Mesenchymal stem cell (in vitro differentiated cells and primary cell): ENCODE results near the gene SPECC1L.

ENCODE experiments used
- DNase-seq: peaks from one replicate; pipeline ENCODE4 v3.0.0-alpha.2; 2013
- H2AFZ ChIP-seq: one replicate; pipeline ENCODE4 v1.6.1; 2013; ENCODE audit warnings: low read depth, mild to moderate bottlenecking, control low read depth, inconsistent platforms, low read length, moderate library complexity
- H2AK5ac ChIP-seq: 2 replicates; pipeline ENCODE4 v1.6.1; 2013; ENCODE audit warnings: low read length, moderate library complexity, mild to moderate bottlenecking, inconsistent platforms; ENCODE audit not compliant: severe bottlenecking
- H2BK120ac ChIP-seq: one replicate; pipeline ENCODE4 v1.6.1; 2013; ENCODE audit warnings: low read depth, mild to moderate bottlenecking, inconsistent platforms, low read length, moderate library complexity
- H2BK12ac ChIP-seq, 2 experiments: one replicate each; pipeline ENCODE4 v1.6.1; 2013; ENCODE audit warnings: inconsistent platforms in 2 of 2, low read length in 2 of 2, mild to moderate bottlenecking in 2 of 2, moderate library complexity in 2 of 2, control low read depth in 1 of 2
- H2BK15ac ChIP-seq: one replicate; pipeline ENCODE4 v1.6.1; 2013; ENCODE audit warnings: mild to moderate bottlenecking, low read depth, inconsistent platforms; ENCODE audit not compliant: poor library complexity, severe bottlenecking
- H2BK5ac ChIP-seq: 2 replicates; pipeline ENCODE4 v1.6.1; 2013; ENCODE audit warnings: low read depth, mild to moderate bottlenecking, low read length, control low read depth, inconsistent platforms; ENCODE audit not compliant: poor library complexity, severe bottlenecking
- H3K14ac ChIP-seq, 2 experiments: one replicate each; pipeline ENCODE4 v1.6.1; 2013; ENCODE audit warnings: inconsistent platforms in 2 of 2, low read length in 2 of 2, control low read depth in 1 of 2, mild to moderate bottlenecking in 1 of 2, moderate library complexity in 1 of 2
- H3K18ac ChIP-seq, 2 experiments: one replicate each; pipeline ENCODE4 v1.6.1; 2013; ENCODE audit warnings: inconsistent platforms in 2 of 2, low read length in 2 of 2, control low read depth in 1 of 2, low read depth in 1 of 2, mild to moderate bottlenecking in 1 of 2
- H3K23ac ChIP-seq, 2 experiments: one replicate each; pipeline ENCODE4 v1.6.1; 2013; ENCODE audit warnings: inconsistent platforms in 2 of 2, low read length in 2 of 2, mild to moderate bottlenecking in 2 of 2, moderate library complexity in 2 of 2, control low read depth in 1 of 2
- H3K27ac ChIP-seq: 2 replicates; pipeline ENCODE4 v1.5.1; 2013; ENCODE audit warnings: mild to moderate bottlenecking, moderate library complexity, low read length, control low read depth, inconsistent platforms; ENCODE audit not compliant: poor library complexity, severe bottlenecking
- H3K27me3 ChIP-seq, 2 experiments: 2 replicates each; pipeline versions ENCODE4 v1.6.1 to v1.7.0; 2013; ENCODE audit warnings: low read length in 2 of 2, mild to moderate bottlenecking in 2 of 2, moderate library complexity in 2 of 2, control low read depth in 1 of 2, inconsistent platforms in 1 of 2; ENCODE audit not compliant: control insufficient read depth in 1 of 2, insufficient read depth in 1 of 2
- H3K36me3 ChIP-seq, 2 experiments: 2 replicates each; pipeline versions ENCODE4 v1.6.1 to v1.7.0; 2013; ENCODE audit warnings: low read length in 2 of 2, control low read depth in 1 of 2, inconsistent platforms in 1 of 2, low read depth in 1 of 2, mild to moderate bottlenecking in 1 of 2; ENCODE audit not compliant: insufficient read depth in 2 of 2, control insufficient read depth in 1 of 2
- H3K4ac ChIP-seq, 2 experiments: one replicate each; pipeline ENCODE4 v1.6.1; 2013; ENCODE audit warnings: inconsistent platforms in 2 of 2, low read length in 2 of 2, mild to moderate bottlenecking in 2 of 2, moderate library complexity in 2 of 2, control low read depth in 1 of 2, low read depth in 1 of 2
- H3K4me1 ChIP-seq: 2 replicates; pipeline ENCODE4 v1.6.1; 2013; ENCODE audit warnings: low read depth, low read length, control low read depth; ENCODE audit not compliant: control insufficient read depth, insufficient read depth
- H3K4me2 ChIP-seq: 2 replicates; pipeline ENCODE4 v1.6.1; 2013; ENCODE audit warnings: low read length, mild to moderate bottlenecking, inconsistent platforms; ENCODE audit not compliant: poor library complexity, severe bottlenecking
- H3K4me3 ChIP-seq, 2 experiments: 2 replicates each; pipeline versions ENCODE4 v1.5.1 to v1.7.0; 2013; ENCODE audit warnings: low read length in 2 of 2, mild to moderate bottlenecking in 2 of 2, control low read depth in 1 of 2, low read depth in 1 of 2; ENCODE audit not compliant: insufficient read depth in 1 of 2
- H3K79me1 ChIP-seq: replicated peaks from 2 replicates; pipeline ENCODE4 v1.6.1; 2013; ENCODE audit warnings: mild to moderate bottlenecking, control low read depth, low read length, inconsistent platforms; ENCODE audit not compliant: poor library complexity, severe bottlenecking
- H3K9ac ChIP-seq: 2 replicates; pipeline ENCODE4 v1.7.0; 2013; ENCODE audit warnings: mild to moderate bottlenecking, low read length, moderate library complexity
- H3K9me3 ChIP-seq: 2 replicates; pipeline ENCODE4 v1.7.0; 2013; ENCODE audit warnings: mild to moderate bottlenecking, low read length; ENCODE audit not compliant: control insufficient read depth
- H4K8ac ChIP-seq: one replicate; pipeline ENCODE4 v1.6.1; 2013; ENCODE audit warnings: inconsistent platforms, mild to moderate bottlenecking, low read length, moderate library complexity
- H4K91ac ChIP-seq: one replicate; pipeline ENCODE4 v1.6.1; 2013; ENCODE audit warnings: mild to moderate bottlenecking, low read length, inconsistent platforms
- WGBS: methylation state at CpG from one replicate; pipeline ENCODE4 v1.1.7; 2013; ENCODE audit warnings: mixed read lengths; 5-methylcytosine and 5-hydroxymethylcytosine counted together

SPECC1L gene

DNA sequence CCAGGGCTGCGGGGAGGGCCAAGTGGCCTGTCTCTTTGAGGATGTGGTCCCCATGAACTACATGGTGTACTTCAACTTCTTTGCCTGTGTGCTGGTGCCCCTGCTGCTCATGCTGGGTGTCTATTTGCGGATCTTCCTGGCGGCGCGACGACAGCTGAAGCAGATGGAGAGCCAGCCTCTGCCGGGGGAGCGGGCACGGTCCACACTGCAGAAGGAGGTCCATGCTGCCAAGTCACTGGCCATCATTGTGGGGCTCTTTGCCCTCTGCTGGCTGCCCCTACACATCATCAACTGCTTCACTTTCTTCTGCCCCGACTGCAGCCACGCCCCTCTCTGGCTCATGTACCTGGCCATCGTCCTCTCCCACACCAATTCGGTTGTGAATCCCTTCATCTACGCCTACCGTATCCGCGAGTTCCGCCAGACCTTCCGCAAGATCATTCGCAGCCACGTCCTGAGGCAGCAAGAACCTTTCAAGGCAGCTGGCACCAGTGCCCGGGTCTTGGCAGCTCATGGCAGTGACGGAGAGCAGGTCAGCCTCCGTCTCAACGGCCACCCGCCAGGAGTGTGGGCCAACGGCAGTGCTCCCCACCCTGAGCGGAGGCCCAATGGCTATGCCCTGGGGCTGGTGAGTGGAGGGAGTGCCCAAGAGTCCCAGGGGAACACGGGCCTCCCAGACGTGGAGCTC is 170.2 kb downstream of the SPECC1L start:
- no peak overlapping the region for H3K4ac ChIP-seq
- no peak overlapping the region for H2BK120ac ChIP-seq
- H4K91ac ChIP-seq: peak overlapping the region; percentile 3
- H3K9me3 ChIP-seq: no peaks in the 10 kb centered on the region
- H3K23ac ChIP-seq: no peak overlapping the region
- H3K4me3 ChIP-seq: no peak overlapping the region
- peaks cover 0 to 3% of the 10 kb centered on the region in 2 experiments for H3K36me3 ChIP-seq
- H3K14ac ChIP-seq: no peak overlapping the region
- no peak overlapping the region for H3K27ac ChIP-seq
- H3K79me1 ChIP-seq: no peaks in the 10 kb centered on the region
- H2BK5ac ChIP-seq: no peak overlapping the region
- no peak overlapping the region for H2BK12ac ChIP-seq
- H3K18ac ChIP-seq: no peak overlapping the region
- peaks cover 12% of the 10 kb centered on the region for H3K4me1 ChIP-seq
- H2AK5ac ChIP-seq: no peak overlapping the region
- no peaks in the 10 kb centered on the region for H3K27me3 ChIP-seq
- no peak overlapping the region for H4K8ac ChIP-seq
- WGBS: 96% methylated on average over 30 of the region's 30 CpGs
- no peak overlapping the region for H2AFZ ChIP-seq
- no peak overlapping the region for H3K4me2 ChIP-seq
- H3K9ac ChIP-seq: no peak overlapping the region
- no peak overlapping the region for H2BK15ac ChIP-seq
- DNase-seq: no peak

DNA sequence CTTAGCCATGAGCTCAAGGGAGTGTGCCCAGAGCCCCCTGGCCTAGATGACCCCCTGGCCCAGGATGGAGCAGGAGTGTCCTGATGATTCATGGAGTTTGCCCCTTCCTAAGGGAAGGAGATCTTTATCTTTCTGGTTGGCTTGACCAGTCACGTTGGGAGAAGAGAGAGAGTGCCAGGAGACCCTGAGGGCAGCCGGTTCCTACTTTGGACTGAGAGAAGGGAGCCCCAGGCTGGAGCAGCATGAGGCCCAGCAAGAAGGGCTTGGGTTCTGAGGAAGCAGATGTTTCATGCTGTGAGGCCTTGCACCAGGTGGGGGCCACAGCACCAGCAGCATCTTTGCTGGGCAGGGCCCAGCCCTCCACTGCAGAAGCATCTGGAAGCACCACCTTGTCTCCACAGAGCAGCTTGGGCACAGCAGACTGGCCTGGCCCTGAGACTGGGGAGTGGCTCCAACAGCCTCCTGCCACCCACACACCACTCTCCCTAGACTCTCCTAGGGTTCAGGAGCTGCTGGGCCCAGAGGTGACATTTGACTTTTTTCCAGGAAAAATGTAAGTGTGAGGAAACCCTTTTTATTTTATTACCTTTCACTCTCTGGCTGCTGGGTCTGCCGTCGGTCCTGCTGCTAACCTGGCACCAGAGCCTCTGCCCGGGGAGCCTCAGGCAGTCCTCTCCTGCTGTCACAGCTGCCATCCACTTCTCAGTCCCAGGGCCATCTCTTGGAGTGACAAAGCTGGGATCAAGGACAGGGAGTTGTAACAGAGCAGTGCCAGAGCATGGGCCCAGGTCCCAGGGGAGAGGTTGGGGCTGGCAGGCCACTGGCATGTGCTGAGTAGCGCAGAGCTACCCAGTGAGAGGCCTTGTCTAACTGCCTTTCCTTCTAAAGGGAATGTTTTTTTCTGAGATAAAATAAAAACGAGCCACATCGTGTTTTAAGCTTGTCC is 171.0 kb downstream of the SPECC1L start:
- H3K27ac ChIP-seq: no peak overlapping the region
- H3K4ac ChIP-seq: no peak overlapping the region
- H3K4me1 ChIP-seq: peaks cover 12% of the 10 kb centered on the region
- DNase-seq: no peak
- H2BK5ac ChIP-seq: no peak overlapping the region
- no peak overlapping the region for H3K18ac ChIP-seq
- H3K23ac ChIP-seq: no peak overlapping the region
- H2BK120ac ChIP-seq: no peak overlapping the region
- WGBS: 89% methylated on average over 8 of the region's 8 CpGs
- no peak overlapping the region for H4K8ac ChIP-seq
- no peak overlapping the region for H3K4me2 ChIP-seq
- no peak overlapping the region for H3K14ac ChIP-seq
- H3K4me3 ChIP-seq: no peak overlapping the region
- H2BK15ac ChIP-seq: no peak overlapping the region
- H4K91ac ChIP-seq: no peak overlapping the region
- no peaks in the 10 kb centered on the region for H3K9me3 ChIP-seq
- H2BK12ac ChIP-seq: no peak overlapping the region
- no peaks in the 10 kb centered on the region for H3K79me1 ChIP-seq
- H3K27me3 ChIP-seq: no peaks in the 10 kb centered on the region
- H3K36me3 ChIP-seq: peaks cover 0 to 1% of the 10 kb centered on the region in 2 experiments
- H3K9ac ChIP-seq: no peak overlapping the region
- no peak overlapping the region for H2AFZ ChIP-seq
- no peak overlapping the region for H2AK5ac ChIP-seq

GRCh38 chr22:24442352-24442744 is 171.7 kb downstream of the SPECC1L start:
- H2BK120ac ChIP-seq: no peak overlapping the region
- no peaks in the 10 kb centered on the region for H3K36me3 ChIP-seq
- H3K18ac ChIP-seq: no peak overlapping the region
- no peaks in the 10 kb centered on the region for H3K79me1 ChIP-seq
- H4K8ac ChIP-seq: no peak overlapping the region
- DNase-seq: no peak
- no peak overlapping the region for H2BK12ac ChIP-seq
- H2AFZ ChIP-seq: no peak overlapping the region
- 97% methylated on average over 8 of the region's 8 CpGs for WGBS
- no peak overlapping the region for H2BK5ac ChIP-seq
- H3K9me3 ChIP-seq: no peaks in the 10 kb centered on the region
- H3K4me3 ChIP-seq: no peak overlapping the region
- H3K4ac ChIP-seq: no peak overlapping the region
- no peak overlapping the region for H3K9ac ChIP-seq
- no peak overlapping the region for H3K27ac ChIP-seq
- no peak overlapping the region for H3K14ac ChIP-seq
- H2BK15ac ChIP-seq: no peak overlapping the region
- no peak overlapping the region for H3K4me2 ChIP-seq
- no peak overlapping the region for H3K23ac ChIP-seq
- no peak overlapping the region for H2AK5ac ChIP-seq
- no peaks in the 10 kb centered on the region for H3K27me3 ChIP-seq
- peaks cover 10% of the 10 kb centered on the region for H3K4me1 ChIP-seq
- no peak overlapping the region for H4K91ac ChIP-seq

DNA sequence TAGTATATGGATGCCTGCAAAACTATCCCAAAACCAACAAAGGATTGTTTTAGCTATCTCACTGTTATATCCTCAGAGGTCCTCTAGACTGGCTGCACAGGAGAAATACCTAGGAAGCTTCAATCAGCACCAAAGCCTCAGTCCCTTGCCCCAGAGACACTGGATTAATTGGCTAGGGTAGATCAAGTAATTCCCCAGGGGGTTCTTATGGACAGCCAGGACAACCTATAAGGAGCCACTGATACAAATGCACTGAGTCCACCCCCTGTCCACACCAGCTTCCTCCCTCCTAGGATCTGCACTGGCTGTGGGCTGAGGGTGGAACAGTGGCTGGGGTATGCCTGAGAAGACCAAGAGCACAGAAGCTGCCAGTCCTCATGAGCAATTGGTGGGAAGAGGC is 173.0 kb downstream of the SPECC1L start:
- Histone ChIP-seq H3K9me3 (no peaks in the 10 kb centered on the region), H3K4me2 (no peak overlapping the region), H2AFZ (no peak overlapping the region), H3K27ac (no peak overlapping the region), H3K9ac (no peak overlapping the region), H3K79me1 (no peaks in the 10 kb centered on the region), H3K14ac (no peak overlapping the region), H3K18ac (no peak overlapping the region), H3K4ac (no peak overlapping the region), H4K91ac (no peak overlapping the region), H2BK15ac (peak overlapping the region; percentile 77), H2BK120ac (no peak overlapping the region), H3K4me1 (peaks cover 10% of the 10 kb centered on the region), H3K23ac (no peak overlapping the region), H3K36me3 (no peaks in the 10 kb centered on the region), H3K27me3 (no peaks in the 10 kb centered on the region), H2BK5ac (no peak overlapping the region), H2BK12ac (no peak overlapping the region), H2AK5ac (no peak overlapping the region), H4K8ac (no peak overlapping the region), H3K4me3 (no peak overlapping the region)
- DNase-seq: no peak
